ENCODE data around the gene PPP1R36. TPM values are rescaled to one million over a fixed set of nuclear protein-coding genes. Genes with fewer than 3 reads are reported as not detected.

Gene PPP1R36
- total RNA-seq, 1 donor from 2014 or later, result not detected

- Histone ChIP-seq H3K9me3 (no peaks in the 10 kb centered on the region), H3K36me3 (no peaks in the 10 kb centered on the region), H3K4me1 (no peaks in the 10 kb centered on the region), H3K27ac (no peak overlapping the region), H3K4me3 (no peak overlapping the region), H3K27me3 (no peaks in the 10 kb centered on the region)
- TF ChIP-seq CTCF (IDR thresholded peaks at IDR 0.05), result no peak
- no peak for DNase-seq (ENCODE audit: low spot score in 2 of 2)
- intact Hi-C loops (cut with DNase I), result no loop called here
Observed at GRCh38 chr14:64584190-64584589, 34.4 kb downstream of the PPP1R36 start.

GRCh38 chr14:64591809-64592208 lies 42.0 kb downstream of the PPP1R36 start:
- TF ChIP-seq CTCF (IDR thresholded peaks at IDR 0.05), result no peak
- no peaks in the 10 kb centered on the region for H3K9me3 ChIP-seq
- H3K36me3 ChIP-seq, result no peaks in the 10 kb centered on the region
- H3K4me3 ChIP-seq, result no peak overlapping the region
- no peaks in the 10 kb centered on the region for H3K4me1 ChIP-seq
- intact Hi-C loops (cut with DNase I), result no loop called here
- no peaks in the 10 kb centered on the region for H3K27me3 ChIP-seq
- no peak for DNase-seq (ENCODE audit: low spot score in 2 of 2)
- H3K27ac ChIP-seq, result no peak overlapping the region

GRCh38 chr14:64594438-64594837 lies 44.7 kb downstream of the PPP1R36 start:
- no peak for TF ChIP-seq CTCF (IDR thresholded peaks at IDR 0.05)
- Histone ChIP-seq H3K9me3 (no peaks in the 10 kb centered on the region), H3K27ac (no peak overlapping the region), H3K36me3 (no peaks in the 10 kb centered on the region), H3K27me3 (no peaks in the 10 kb centered on the region), H3K4me3 (no peak overlapping the region), H3K4me1 (no peaks in the 10 kb centered on the region)
- no peak for DNase-seq (ENCODE audit: low spot score in 2 of 2)
- intact Hi-C loops (cut with DNase I), result no loop called here

GRCh38 chr14:64598404-64598803 lies 48.6 kb downstream of the PPP1R36 start:
- intact Hi-C loops (cut with DNase I), result no loop called here
- TF ChIP-seq CTCF (IDR thresholded peaks at IDR 0.05), result no peak

GRCh38 chr14:64601571-64601970 lies 51.8 kb downstream of the PPP1R36 start:
- intact Hi-C loops (cut with DNase I), result no loop called here
- no peak for TF ChIP-seq CTCF (IDR thresholded peaks at IDR 0.05)

More at GRCh38 chr14:64598404-64598803, 48.6 kb downstream of the PPP1R36 start:
- H3K9me3 ChIP-seq, result no peaks in the 10 kb centered on the region
- no peak overlapping the region for H3K27ac ChIP-seq
- H3K36me3 ChIP-seq, result no peaks in the 10 kb centered on the region
- H3K4me3 ChIP-seq, result no peak overlapping the region
- DNase-seq (ENCODE audit: low spot score in 2 of 2), result no peak
- H3K27me3 ChIP-seq, result no peaks in the 10 kb centered on the region
- no peaks in the 10 kb centered on the region for H3K4me1 ChIP-seq

GRCh38 chr14:64602826-64603225 lies 53.1 kb downstream of the PPP1R36 start:
- H3K27me3 ChIP-seq, result no peaks in the 10 kb centered on the region
- no peak overlapping the region for H3K27ac ChIP-seq
- H3K4me3 ChIP-seq, result no peak overlapping the region
- no peaks in the 10 kb centered on the region for H3K36me3 ChIP-seq
- TF ChIP-seq CTCF (IDR thresholded peaks at IDR 0.05), result no peak
- H3K4me1 ChIP-seq, result no peaks in the 10 kb centered on the region
- intact Hi-C loops (cut with DNase I), result no loop called here
- H3K9me3 ChIP-seq, result no peaks in the 10 kb centered on the region
- DNase-seq (ENCODE audit: low spot score in 2 of 2), result no peak

More at GRCh38 chr14:64601571-64601970, 51.8 kb downstream of the PPP1R36 start:
- Histone ChIP-seq H3K4me1 (no peaks in the 10 kb centered on the region), H3K27ac (no peak overlapping the region), H3K9me3 (no peaks in the 10 kb centered on the region), H3K36me3 (no peaks in the 10 kb centered on the region), H3K27me3 (no peaks in the 10 kb centered on the region), H3K4me3 (peak overlapping the region; percentile 26 to 51)
- no peak for DNase-seq (ENCODE audit: low spot score in 2 of 2)
